Stimulated activated CD8-positive, alpha-beta memory T cell treated with anti-CD3 and anti-CD28 coated beads, Interleukin-12 subunit alpha, Interleukin-12 subunit beta, amount 100 ng/mL, for 4 hours (primary cell): ENCODE data around the gene DMBX1.

Experiments
- DNase-seq: peaks from one replicate; pipeline ENCODE4 v3.0.0-alpha.2; 2020; ENCODE audit warnings: low read depth

Gene DMBX1

GRCh38 chr1:46459315-46459714, 30.3 kb upstream of the DMBX1 start:
- no peak for DNase-seq

- DNase-seq: no peak
Measured at GRCh38 chr1:46461017-46461808, 28.4 kb upstream of the DMBX1 start.

GRCh38 chr1:46461809-46462448, 27.7 kb upstream of the DMBX1 start:
- no peak for DNase-seq

- no peak for DNase-seq
Measured at GRCh38 chr1:46464013-46464548, 25.6 kb upstream of the DMBX1 start.

- no peak for DNase-seq
Measured at GRCh38 chr1:46464915-46465314, 24.7 kb upstream of the DMBX1 start.

- DNase-seq: no peak
Measured at GRCh38 chr1:46465981-46466476, 23.6 kb upstream of the DMBX1 start.

- DNase-seq: no peak
Measured at GRCh38 chr1:46466477-46467182, 23.0 kb upstream of the DMBX1 start.

- no peak for DNase-seq
Measured at GRCh38 chr1:46467183-46467504, 22.5 kb upstream of the DMBX1 start.

- no peak for DNase-seq
Measured at GRCh38 chr1:46469881-46470280, 19.8 kb upstream of the DMBX1 start.

GRCh38 chr1:46471848-46472492, 17.7 kb upstream of the DMBX1 start:
- DNase-seq: no peak

GRCh38 chr1:46472498-46473181, 17.0 kb upstream of the DMBX1 start:
- no peak for DNase-seq

- DNase-seq: no peak
Measured at GRCh38 chr1:46473991-46474390, 15.6 kb upstream of the DMBX1 start.

- no peak for DNase-seq
Measured at GRCh38 chr1:46474570-46474969, 15.1 kb upstream of the DMBX1 start.

- no peak for DNase-seq
Measured at GRCh38 chr1:46476673-46477072, 13.0 kb upstream of the DMBX1 start.

GRCh38 chr1:46477153-46477929, 12.3 kb upstream of the DMBX1 start:
- peak; percentile 49 for DNase-seq

GRCh38 chr1:46478721-46479485, 10.7 kb upstream of the DMBX1 start:
- DNase-seq: no peak

- DNase-seq: no peak
Measured at GRCh38 chr1:46479744-46480350, 9.8 kb upstream of the DMBX1 start.

- DNase-seq: no peak
Measured at GRCh38 chr1:46480959-46481646, 8.5 kb upstream of the DMBX1 start.

- no peak for DNase-seq
Measured at GRCh38 chr1:46481961-46482360, 7.7 kb upstream of the DMBX1 start.
